OCI-LY7 (cell line): ENCODE results near the gene TNKS2.

Source experiments
- EZH2phosphoT487 ChIP-seq: fragments of 200-600 bp; sonication (generic); IDR thresholded peaks from 2 replicates; pipeline ENCODE4 v1.6.1; 2018; ENCODE audit warnings: low read depth, borderline replicate concordance, mild to moderate bottlenecking, mixed run types, antibody characterized with exemption, low read length, moderate library complexity, mixed read lengths
- TF ChIP-seq, protein P1 (sequence below): fragments of 200-600 bp; sonication (generic); conservative IDR thresholded peaks from 2 replicates; pipeline ENCODE4 v1.5.1; 2014; ENCODE audit warnings: mild to moderate bottlenecking, antibody characterized with exemption, low read length, moderate library complexity, mixed read lengths

DNA sequence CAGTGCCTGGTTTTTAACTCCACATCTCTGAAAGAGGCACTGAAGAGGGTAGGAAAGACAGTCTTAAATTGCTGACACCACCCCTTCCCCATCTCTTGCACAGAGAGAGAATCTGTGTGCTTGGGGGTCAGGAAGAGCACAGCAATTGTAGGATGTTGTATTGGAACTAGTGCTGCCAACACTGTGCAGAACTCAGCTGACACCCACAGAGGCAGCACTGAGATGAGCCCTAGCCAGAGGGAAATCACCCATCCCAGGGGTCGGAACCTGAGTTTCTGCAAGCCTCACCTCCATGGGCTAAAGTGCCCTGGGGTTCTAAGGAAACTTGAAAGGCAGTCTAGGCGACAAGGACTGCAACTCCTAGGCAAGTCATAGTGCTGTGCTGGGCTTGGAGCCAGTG, 11.0 kb upstream of the TNKS2 start:
- TF ChIP-seq, protein P1, sequence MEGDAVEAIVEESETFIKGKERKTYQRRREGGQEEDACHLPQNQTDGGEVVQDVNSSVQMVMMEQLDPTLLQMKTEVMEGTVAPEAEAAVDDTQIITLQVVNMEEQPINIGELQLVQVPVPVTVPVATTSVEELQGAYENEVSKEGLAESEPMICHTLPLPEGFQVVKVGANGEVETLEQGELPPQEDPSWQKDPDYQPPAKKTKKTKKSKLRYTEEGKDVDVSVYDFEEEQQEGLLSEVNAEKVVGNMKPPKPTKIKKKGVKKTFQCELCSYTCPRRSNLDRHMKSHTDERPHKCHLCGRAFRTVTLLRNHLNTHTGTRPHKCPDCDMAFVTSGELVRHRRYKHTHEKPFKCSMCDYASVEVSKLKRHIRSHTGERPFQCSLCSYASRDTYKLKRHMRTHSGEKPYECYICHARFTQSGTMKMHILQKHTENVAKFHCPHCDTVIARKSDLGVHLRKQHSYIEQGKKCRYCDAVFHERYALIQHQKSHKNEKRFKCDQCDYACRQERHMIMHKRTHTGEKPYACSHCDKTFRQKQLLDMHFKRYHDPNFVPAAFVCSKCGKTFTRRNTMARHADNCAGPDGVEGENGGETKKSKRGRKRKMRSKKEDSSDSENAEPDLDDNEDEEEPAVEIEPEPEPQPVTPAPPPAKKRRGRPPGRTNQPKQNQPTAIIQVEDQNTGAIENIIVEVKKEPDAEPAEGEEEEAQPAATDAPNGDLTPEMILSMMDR = no peak
- TF ChIP-seq EZH2phosphoT487 = no peak
